ENCODE measurements around the gene COLGALT1. TPM values are rescaled to one million over a fixed set of nuclear protein-coding genes. Genes with fewer than 3 reads are reported as not detected.

The COLGALT1 gene
- total and polyA plus RNA-seq, 2 experiments from 2014 or later: 18.2 to 63.4 TPM

DNA sequence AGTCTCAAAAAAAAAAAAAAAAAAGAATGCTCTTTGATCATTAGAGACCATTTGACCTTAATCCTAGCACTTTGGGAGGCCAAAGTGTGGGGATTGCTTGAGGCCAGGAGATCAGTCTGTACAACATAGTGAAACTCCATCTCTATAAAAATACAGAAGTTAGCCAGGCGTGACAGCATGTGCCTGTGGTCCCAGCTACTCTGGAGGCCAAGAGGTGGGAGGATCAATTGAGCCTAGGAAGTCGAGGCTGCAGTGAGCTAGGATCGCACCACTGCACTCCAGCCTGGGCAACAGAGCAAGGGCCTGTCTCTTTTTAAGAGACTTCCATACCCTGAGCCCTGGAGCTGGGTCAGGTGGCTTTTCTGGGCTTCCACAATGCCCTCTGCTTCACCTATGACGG lies 11.5 kb upstream of the COLGALT1 start:
- no peaks in the 10 kb centered on the region; the same call in 1 of the 2 replicates for H3K27me3 ChIP-seq (ENCODE audit: insufficient read depth)
- H3K4me1 Mint-ChIP-seq: no peaks in the 10 kb centered on the region
- DNase-seq (ENCODE audit: low spot score) (no peak), ATAC-seq (no peak)
- no peaks in the 10 kb centered on the region for H3K36me3 ChIP-seq (ENCODE audit: insufficient read depth)
- H3K4me3 Mint-ChIP-seq: no peak overlapping the region
- no peaks in the 10 kb centered on the region for H4K20me1 ChIP-seq (replicated peaks; ENCODE audit: insufficient read depth)
- H3K4me2 ChIP-seq: no peak overlapping the region
- no peak overlapping the region for H3K4me3 ChIP-seq
- no peak overlapping the region for H3K27ac ChIP-seq (ENCODE audit: low read depth)
- no peak overlapping the region for H3K27ac Mint-ChIP-seq
- H2AFZ ChIP-seq: no peak overlapping the region
- H3K27me3 Mint-ChIP-seq (ENCODE audit: insufficient read depth, low read depth, poor library complexity): peaks cover 18% of the 10 kb centered on the region
- H3K9me3 Mint-ChIP-seq: peaks cover under 1% of the 10 kb centered on the region; the same call in 2 of the 3 replicates
- TF ChIP-seq JUNB (IDR thresholded peaks at IDR 0.05; ENCODE audit: unreplicated experiment) (no peak), POLR2AphosphoS5 (IDR thresholded peaks at IDR 0.05; ENCODE audit: low read depth) (no peak), NANOG (IDR thresholded peaks at IDR 0.05; ENCODE audit: borderline replicate concordance) (no peak), STAT1 (IDR thresholded peaks at IDR 0.05; ENCODE audit: unreplicated experiment) (no peak), EZH2 (IDR thresholded peaks at IDR 0.05; ENCODE audit: low read depth, unreplicated experiment) (no peak), ZNF331 (CRISPR knock-in tag; IDR thresholded peaks at IDR 0.05; ENCODE audit: low read depth) (no peak)
- TF ChIP-seq, protein P1, sequence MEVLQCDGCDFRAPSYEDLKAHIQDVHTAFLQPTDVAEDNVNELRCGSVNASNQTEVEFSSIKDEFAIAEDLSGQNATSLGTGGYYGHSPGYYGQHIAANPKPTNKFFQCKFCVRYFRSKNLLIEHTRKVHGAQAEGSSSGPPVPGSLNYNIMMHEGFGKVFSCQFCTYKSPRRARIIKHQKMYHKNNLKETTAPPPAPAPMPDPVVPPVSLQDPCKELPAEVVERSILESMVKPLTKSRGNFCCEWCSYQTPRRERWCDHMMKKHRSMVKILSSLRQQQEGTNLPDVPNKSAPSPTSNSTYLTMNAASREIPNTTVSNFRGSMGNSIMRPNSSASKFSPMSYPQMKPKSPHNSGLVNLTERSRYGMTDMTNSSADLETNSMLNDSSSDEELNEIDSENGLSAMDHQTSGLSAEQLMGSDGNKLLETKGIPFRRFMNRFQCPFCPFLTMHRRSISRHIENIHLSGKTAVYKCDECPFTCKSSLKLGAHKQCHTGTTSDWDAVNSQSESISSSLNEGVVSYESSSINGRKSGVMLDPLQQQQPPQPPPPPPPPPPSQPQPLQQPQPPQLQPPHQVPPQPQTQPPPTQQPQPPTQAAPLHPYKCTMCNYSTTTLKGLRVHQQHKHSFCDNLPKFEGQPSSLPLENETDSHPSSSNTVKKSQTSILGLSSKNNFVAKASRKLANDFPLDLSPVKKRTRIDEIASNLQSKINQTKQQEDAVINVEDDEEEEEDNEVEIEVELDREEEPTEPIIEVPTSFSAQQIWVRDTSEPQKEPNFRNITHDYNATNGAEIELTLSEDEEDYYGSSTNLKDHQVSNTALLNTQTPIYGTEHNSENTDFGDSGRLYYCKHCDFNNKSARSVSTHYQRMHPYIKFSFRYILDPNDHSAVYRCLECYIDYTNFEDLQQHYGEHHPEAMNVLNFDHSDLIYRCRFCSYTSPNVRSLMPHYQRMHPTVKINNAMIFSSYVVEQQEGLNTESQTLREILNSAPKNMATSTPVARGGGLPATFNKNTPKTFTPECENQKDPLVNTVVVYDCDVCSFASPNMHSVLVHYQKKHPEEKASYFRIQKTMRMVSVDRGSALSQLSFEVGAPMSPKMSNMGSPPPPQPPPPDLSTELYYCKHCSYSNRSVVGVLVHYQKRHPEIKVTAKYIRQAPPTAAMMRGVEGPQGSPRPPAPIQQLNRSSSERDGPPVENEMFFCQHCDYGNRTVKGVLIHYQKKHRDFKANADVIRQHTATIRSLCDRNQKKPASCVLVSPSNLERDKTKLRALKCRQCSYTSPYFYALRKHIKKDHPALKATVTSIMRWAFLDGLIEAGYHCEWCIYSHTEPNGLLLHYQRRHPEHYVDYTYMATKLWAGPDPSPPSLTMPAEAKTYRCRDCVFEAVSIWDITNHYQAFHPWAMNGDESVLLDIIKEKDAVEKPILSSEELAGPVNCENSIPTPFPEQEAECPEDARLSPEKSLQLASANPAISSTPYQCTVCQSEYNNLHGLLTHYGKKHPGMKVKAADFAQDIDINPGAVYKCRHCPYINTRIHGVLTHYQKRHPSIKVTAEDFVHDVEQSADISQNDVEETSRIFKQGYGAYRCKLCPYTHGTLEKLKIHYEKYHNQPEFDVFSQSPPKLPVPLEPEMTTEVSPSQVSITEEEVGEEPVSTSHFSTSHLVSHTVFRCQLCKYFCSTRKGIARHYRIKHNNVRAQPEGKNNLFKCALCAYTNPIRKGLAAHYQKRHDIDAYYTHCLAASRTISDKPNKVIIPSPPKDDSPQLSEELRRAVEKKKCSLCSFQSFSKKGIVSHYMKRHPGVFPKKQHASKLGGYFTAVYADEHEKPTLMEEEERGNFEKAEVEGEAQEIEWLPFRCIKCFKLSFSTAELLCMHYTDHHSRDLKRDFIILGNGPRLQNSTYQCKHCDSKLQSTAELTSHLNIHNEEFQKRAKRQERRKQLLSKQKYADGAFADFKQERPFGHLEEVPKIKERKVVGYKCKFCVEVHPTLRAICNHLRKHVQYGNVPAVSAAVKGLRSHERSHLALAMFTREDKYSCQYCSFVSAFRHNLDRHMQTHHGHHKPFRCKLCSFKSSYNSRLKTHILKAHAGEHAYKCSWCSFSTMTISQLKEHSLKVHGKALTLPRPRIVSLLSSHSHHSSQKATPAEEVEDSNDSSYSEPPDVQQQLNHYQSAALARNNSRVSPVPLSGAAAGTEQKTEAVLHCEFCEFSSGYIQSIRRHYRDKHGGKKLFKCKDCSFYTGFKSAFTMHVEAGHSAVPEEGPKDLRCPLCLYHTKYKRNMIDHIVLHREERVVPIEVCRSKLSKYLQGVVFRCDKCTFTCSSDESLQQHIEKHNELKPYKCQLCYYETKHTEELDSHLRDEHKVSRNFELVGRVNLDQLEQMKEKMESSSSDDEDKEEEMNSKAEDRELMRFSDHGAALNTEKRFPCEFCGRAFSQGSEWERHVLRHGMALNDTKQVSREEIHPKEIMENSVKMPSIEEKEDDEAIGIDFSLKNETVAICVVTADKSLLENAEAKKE (CRISPR knock-in tag; IDR thresholded peaks at IDR 0.05): no peak
- TF ChIP-seq, protein P2, sequence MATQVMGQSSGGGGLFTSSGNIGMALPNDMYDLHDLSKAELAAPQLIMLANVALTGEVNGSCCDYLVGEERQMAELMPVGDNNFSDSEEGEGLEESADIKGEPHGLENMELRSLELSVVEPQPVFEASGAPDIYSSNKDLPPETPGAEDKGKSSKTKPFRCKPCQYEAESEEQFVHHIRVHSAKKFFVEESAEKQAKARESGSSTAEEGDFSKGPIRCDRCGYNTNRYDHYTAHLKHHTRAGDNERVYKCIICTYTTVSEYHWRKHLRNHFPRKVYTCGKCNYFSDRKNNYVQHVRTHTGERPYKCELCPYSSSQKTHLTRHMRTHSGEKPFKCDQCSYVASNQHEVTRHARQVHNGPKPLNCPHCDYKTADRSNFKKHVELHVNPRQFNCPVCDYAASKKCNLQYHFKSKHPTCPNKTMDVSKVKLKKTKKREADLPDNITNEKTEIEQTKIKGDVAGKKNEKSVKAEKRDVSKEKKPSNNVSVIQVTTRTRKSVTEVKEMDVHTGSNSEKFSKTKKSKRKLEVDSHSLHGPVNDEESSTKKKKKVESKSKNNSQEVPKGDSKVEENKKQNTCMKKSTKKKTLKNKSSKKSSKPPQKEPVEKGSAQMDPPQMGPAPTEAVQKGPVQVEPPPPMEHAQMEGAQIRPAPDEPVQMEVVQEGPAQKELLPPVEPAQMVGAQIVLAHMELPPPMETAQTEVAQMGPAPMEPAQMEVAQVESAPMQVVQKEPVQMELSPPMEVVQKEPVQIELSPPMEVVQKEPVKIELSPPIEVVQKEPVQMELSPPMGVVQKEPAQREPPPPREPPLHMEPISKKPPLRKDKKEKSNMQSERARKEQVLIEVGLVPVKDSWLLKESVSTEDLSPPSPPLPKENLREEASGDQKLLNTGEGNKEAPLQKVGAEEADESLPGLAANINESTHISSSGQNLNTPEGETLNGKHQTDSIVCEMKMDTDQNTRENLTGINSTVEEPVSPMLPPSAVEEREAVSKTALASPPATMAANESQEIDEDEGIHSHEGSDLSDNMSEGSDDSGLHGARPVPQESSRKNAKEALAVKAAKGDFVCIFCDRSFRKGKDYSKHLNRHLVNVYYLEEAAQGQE (IDR thresholded peaks at IDR 0.05; ENCODE audit: unreplicated experiment): no peak
- TF ChIP-seq, protein P3, sequence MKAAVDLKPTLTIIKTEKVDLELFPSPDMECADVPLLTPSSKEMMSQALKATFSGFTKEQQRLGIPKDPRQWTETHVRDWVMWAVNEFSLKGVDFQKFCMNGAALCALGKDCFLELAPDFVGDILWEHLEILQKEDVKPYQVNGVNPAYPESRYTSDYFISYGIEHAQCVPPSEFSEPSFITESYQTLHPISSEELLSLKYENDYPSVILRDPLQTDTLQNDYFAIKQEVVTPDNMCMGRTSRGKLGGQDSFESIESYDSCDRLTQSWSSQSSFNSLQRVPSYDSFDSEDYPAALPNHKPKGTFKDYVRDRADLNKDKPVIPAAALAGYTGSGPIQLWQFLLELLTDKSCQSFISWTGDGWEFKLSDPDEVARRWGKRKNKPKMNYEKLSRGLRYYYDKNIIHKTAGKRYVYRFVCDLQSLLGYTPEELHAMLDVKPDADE (IDR thresholded peaks at IDR 0.05): no peak
- TF ChIP-seq, protein P4, sequence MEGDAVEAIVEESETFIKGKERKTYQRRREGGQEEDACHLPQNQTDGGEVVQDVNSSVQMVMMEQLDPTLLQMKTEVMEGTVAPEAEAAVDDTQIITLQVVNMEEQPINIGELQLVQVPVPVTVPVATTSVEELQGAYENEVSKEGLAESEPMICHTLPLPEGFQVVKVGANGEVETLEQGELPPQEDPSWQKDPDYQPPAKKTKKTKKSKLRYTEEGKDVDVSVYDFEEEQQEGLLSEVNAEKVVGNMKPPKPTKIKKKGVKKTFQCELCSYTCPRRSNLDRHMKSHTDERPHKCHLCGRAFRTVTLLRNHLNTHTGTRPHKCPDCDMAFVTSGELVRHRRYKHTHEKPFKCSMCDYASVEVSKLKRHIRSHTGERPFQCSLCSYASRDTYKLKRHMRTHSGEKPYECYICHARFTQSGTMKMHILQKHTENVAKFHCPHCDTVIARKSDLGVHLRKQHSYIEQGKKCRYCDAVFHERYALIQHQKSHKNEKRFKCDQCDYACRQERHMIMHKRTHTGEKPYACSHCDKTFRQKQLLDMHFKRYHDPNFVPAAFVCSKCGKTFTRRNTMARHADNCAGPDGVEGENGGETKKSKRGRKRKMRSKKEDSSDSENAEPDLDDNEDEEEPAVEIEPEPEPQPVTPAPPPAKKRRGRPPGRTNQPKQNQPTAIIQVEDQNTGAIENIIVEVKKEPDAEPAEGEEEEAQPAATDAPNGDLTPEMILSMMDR (conservative IDR thresholded peaks at IDR 0.05; ENCODE audit: low read depth in 2 of 2): no peak
- H3K9me2 ChIP-seq (ENCODE audit: insufficient read depth): no peaks in the 10 kb centered on the region
- 0 out of 2 replicates have a peak, but pooled peaks cover 3% of the 10 kb centered on the region for H3F3A ChIP-seq (replicated peaks; ENCODE audit: low read depth)
- no peaks in the 10 kb centered on the region for H3K4me1 ChIP-seq (ENCODE audit: insufficient read depth)
- H3K36me3 Mint-ChIP-seq (ENCODE audit: low read depth): peaks cover under 1% of the 10 kb centered on the region; the same call in 1 of the 3 replicates
- H3K79me2 ChIP-seq (replicated peaks; ENCODE audit: insufficient read depth): no peaks in the 10 kb centered on the region
